Measurements from ENCODE around the gene PLEKHA5. TPM values are rescaled to one million over a fixed set of nuclear protein-coding genes. Genes with fewer than 3 reads are reported as not detected.

Gene PLEKHA5
- total and polyA plus RNA-seq, 7 donors = 7.0 to 32.6 (median 14.7) TPM

- no peaks in the 10 kb centered on the region for H3K9me3 ChIP-seq
- no peak for TF ChIP-seq EP300 (IDR thresholded peaks at IDR 0.05)
- TF ChIP-seq CTCF (IDR thresholded peaks at IDR 0.05) = no peak
- no peak for TF ChIP-seq POLR2A (IDR thresholded peaks at IDR 0.05)
- TF ChIP-seq POLR2AphosphoS5 (IDR thresholded peaks at IDR 0.05) = no peak
- WGBS, 2 donors = 79 to 93% methylated on average over 4 of the region's 4 CpGs
- no peaks in the 10 kb centered on the region for H3K36me3 ChIP-seq
- no peaks in the 10 kb centered on the region for H3K27me3 ChIP-seq
- peaks cover 0 to 9% (median 3%) of the 10 kb centered on the region in 4 donors for H3K4me1 ChIP-seq
- no peak overlapping the region for H3K4me3 ChIP-seq
- H3K27ac ChIP-seq = no peak overlapping the region
- DNase-seq = no peak
- intact Hi-C loops (cut with DNase I) = no loop called here
These were observed 115.6 kb downstream of the PLEKHA5 start for GRCh38 chr12:19245106-19245505.

- peaks cover 0 to 9% (median 3%) of the 10 kb centered on the region in 4 donors for H3K4me1 ChIP-seq
- intact Hi-C loops (cut with DNase I) = no loop called here
- 83 to 94% methylated on average over 7 of the region's 7 CpGs for WGBS, 2 donors
- no peak overlapping the region for H3K27ac ChIP-seq
- TF ChIP-seq EP300 (IDR thresholded peaks at IDR 0.05) = no peak
- TF ChIP-seq POLR2AphosphoS5 (IDR thresholded peaks at IDR 0.05) = no peak
- no peak for TF ChIP-seq CTCF (IDR thresholded peaks at IDR 0.05)
- no peak for TF ChIP-seq POLR2A (IDR thresholded peaks at IDR 0.05)
- no peak for DNase-seq
- H3K4me3 ChIP-seq = no peak overlapping the region
- H3K9me3 ChIP-seq = no peaks in the 10 kb centered on the region
- H3K27me3 ChIP-seq = no peaks in the 10 kb centered on the region
- no peaks in the 10 kb centered on the region for H3K36me3 ChIP-seq
These were observed 116.1 kb downstream of the PLEKHA5 start for GRCh38 chr12:19245666-19246065.

GRCh38 chr12:19246933-19247332 is 117.4 kb downstream of the PLEKHA5 start:
- no peak overlapping the region for H3K4me3 ChIP-seq
- no peak for DNase-seq
- intact Hi-C loops (cut with DNase I) = no loop called here
- H3K9me3 ChIP-seq = no peaks in the 10 kb centered on the region
- H3K27ac ChIP-seq = no peak overlapping the region
- no peak for TF ChIP-seq POLR2AphosphoS5 (IDR thresholded peaks at IDR 0.05)
- no peak for TF ChIP-seq CTCF (IDR thresholded peaks at IDR 0.05)
- TF ChIP-seq POLR2A (IDR thresholded peaks at IDR 0.05) = no peak
- TF ChIP-seq EP300 (IDR thresholded peaks at IDR 0.05) = no peak
- peaks cover 0 to 9% (median 3%) of the 10 kb centered on the region in 4 donors for H3K4me1 ChIP-seq
- 79 to 84% methylated on average over 4 of the region's 4 CpGs for WGBS, 2 donors
- H3K36me3 ChIP-seq = no peaks in the 10 kb centered on the region
- H3K27me3 ChIP-seq = no peaks in the 10 kb centered on the region

GRCh38 chr12:19248929-19249602 is 119.5 kb downstream of the PLEKHA5 start:
- WGBS, 2 donors = 87 to 93% methylated on average over 3 of the region's 3 CpGs
- TF ChIP-seq POLR2A (IDR thresholded peaks at IDR 0.05) = no peak
- DNase-seq = no peak
- Histone ChIP-seq H3K4me1 (peaks cover 0 to 4% (median 0%) of the 10 kb centered on the region in 4 donors), H3K4me3 (no peak overlapping the region), H3K36me3 (no peaks in the 10 kb centered on the region), H3K9me3 (no peaks in the 10 kb centered on the region), H3K27me3 (no peaks in the 10 kb centered on the region), H3K27ac (no peak overlapping the region)
- intact Hi-C loops (cut with DNase I) = no loop called here

GRCh38 chr12:19251481-19252132 is 122.1 kb downstream of the PLEKHA5 start:
- no peaks in the 10 kb centered on the region for H3K36me3 ChIP-seq
- no peak overlapping the region for H3K4me3 ChIP-seq
- H3K4me1 ChIP-seq = no peaks in the 10 kb centered on the region
- no peak for DNase-seq
- no peaks in the 10 kb centered on the region for H3K27me3 ChIP-seq
- H3K9me3 ChIP-seq = no peaks in the 10 kb centered on the region
- H3K27ac ChIP-seq = no peak overlapping the region
- intact Hi-C loops (cut with DNase I) = no loop called here
- TF ChIP-seq POLR2A (IDR thresholded peaks at IDR 0.05) (no peak), CTCF (IDR thresholded peaks at IDR 0.05) (no peak), EP300 (IDR thresholded peaks at IDR 0.05) (no peak), POLR2AphosphoS5 (IDR thresholded peaks at IDR 0.05) (no peak)
- WGBS, 2 donors = 78 to 84% methylated on average over 3 of the region's 3 CpGs

All from sigmoid colon (tissue), 7 donors.